ENCODE measurements around the gene IMPDH1. TPM values are rescaled to one million over a fixed set of nuclear protein-coding genes. Genes with fewer than 3 reads are reported as not detected.

Gene IMPDH1
- total RNA-seq, 1 experiment from 2014 or later: 68.3 TPM

GRCh38 chr7:128394904-128395496, 14.8 kb downstream of the IMPDH1 start:
- in situ Hi-C loops (cut with HindIII; ENCODE audit: low pct_unique_long_range_greater_than_20kb, low sequenced_read_pairs): no loop called here
- DNase-seq (ENCODE audit: low read depth, low spot score): no peak

- in situ Hi-C loops (cut with HindIII; ENCODE audit: low pct_unique_long_range_greater_than_20kb, low sequenced_read_pairs): no loop called here
These were observed 16.1 kb downstream of the IMPDH1 start for GRCh38 chr7:128393526-128394330.

GRCh38 chr7:128392446-128393327, 17.1 kb downstream of the IMPDH1 start:
- in situ Hi-C loops (cut with HindIII; ENCODE audit: low pct_unique_long_range_greater_than_20kb, low sequenced_read_pairs): no loop called here
- no peak for DNase-seq (ENCODE audit: low read depth, low spot score)

More at GRCh38 chr7:128393526-128394330, 16.1 kb downstream of the IMPDH1 start:
- DNase-seq (ENCODE audit: low read depth, low spot score): no peak

GRCh38 chr7:128391805-128392204, 18.0 kb downstream of the IMPDH1 start:
- DNase-seq (ENCODE audit: low read depth, low spot score): no peak
- in situ Hi-C loops (cut with HindIII; ENCODE audit: low pct_unique_long_range_greater_than_20kb, low sequenced_read_pairs): no loop called here

GRCh38 chr7:128390871-128391565, 18.8 kb downstream of the IMPDH1 start:
- in situ Hi-C loops (cut with HindIII; ENCODE audit: low pct_unique_long_range_greater_than_20kb, low sequenced_read_pairs): no loop called here
- DNase-seq (ENCODE audit: low read depth, low spot score): no peak

- DNase-seq (ENCODE audit: low read depth, low spot score): no peak
- in situ Hi-C loops (cut with HindIII; ENCODE audit: low pct_unique_long_range_greater_than_20kb, low sequenced_read_pairs): no loop called here
These were observed 20.0 kb downstream of the IMPDH1 start for GRCh38 chr7:128389618-128390329.

GRCh38 chr7:128389085-128389617, 20.6 kb downstream of the IMPDH1 start:
- in situ Hi-C loops (cut with HindIII; ENCODE audit: low pct_unique_long_range_greater_than_20kb, low sequenced_read_pairs): no loop called here
- no peak for DNase-seq (ENCODE audit: low read depth, low spot score)

- in situ Hi-C loops (cut with HindIII; ENCODE audit: low pct_unique_long_range_greater_than_20kb, low sequenced_read_pairs): no loop called here
- DNase-seq (ENCODE audit: low read depth, low spot score): no peak
These were observed 21.7 kb downstream of the IMPDH1 start for GRCh38 chr7:128388145-128388485.

- in situ Hi-C loops (cut with HindIII; ENCODE audit: low pct_unique_long_range_greater_than_20kb, low sequenced_read_pairs): no loop called here
These were observed 22.3 kb downstream of the IMPDH1 start for GRCh38 chr7:128387216-128388144.

GRCh38 chr7:128385988-128386925, 23.5 kb downstream of the IMPDH1 start:
- in situ Hi-C loops (cut with HindIII; ENCODE audit: low pct_unique_long_range_greater_than_20kb, low sequenced_read_pairs): no loop called here
- DNase-seq (ENCODE audit: low read depth, low spot score): no peak

More at GRCh38 chr7:128387216-128388144, 22.3 kb downstream of the IMPDH1 start:
- peak; percentile 92 for DNase-seq (ENCODE audit: low read depth, low spot score)

GRCh38 chr7:128384726-128385125, 25.1 kb downstream of the IMPDH1 start:
- DNase-seq (ENCODE audit: low read depth, low spot score): no peak
- in situ Hi-C loops (cut with HindIII; ENCODE audit: low pct_unique_long_range_greater_than_20kb, low sequenced_read_pairs): no loop called here

- DNase-seq (ENCODE audit: low read depth, low spot score): no peak
- in situ Hi-C loops (cut with HindIII; ENCODE audit: low pct_unique_long_range_greater_than_20kb, low sequenced_read_pairs): no loop called here
These were observed 26.0 kb downstream of the IMPDH1 start for GRCh38 chr7:128383776-128384175.

GRCh38 chr7:128381161-128381821, 28.5 kb downstream of the IMPDH1 start:
- peak; percentile 74 for DNase-seq (ENCODE audit: low read depth, low spot score)
- in situ Hi-C loops (cut with HindIII; ENCODE audit: low pct_unique_long_range_greater_than_20kb, low sequenced_read_pairs): no loop called here

- no peak for DNase-seq (ENCODE audit: low read depth, low spot score)
- in situ Hi-C loops (cut with HindIII; ENCODE audit: low pct_unique_long_range_greater_than_20kb, low sequenced_read_pairs): no loop called here
These were observed 29.2 kb downstream of the IMPDH1 start for GRCh38 chr7:128380483-128381106.
